Left ventricle myocardium inferior (tissue), 1 donor: ENCODE results near the gene P3H3. TPM values are rescaled to one million over a fixed set of nuclear protein-coding genes. Genes with fewer than 3 reads are reported as not detected.
"Not testable (repeated sequence)": the region's sequence is repeated elsewhere in the genome, so short reads cannot be mapped to it uniquely, and the experiment has no call there.

Experiments
- DNase-seq: peaks from one replicate; pipeline ENCODE4 v3.0.0-alpha.2; 2020
- H3K27ac ChIP-seq: fragments of 200-600 bp; replicated peaks from 2 replicates; pipeline ENCODE4 v1.8.0; 2021
- H3K27me3 ChIP-seq: fragments of 200-600 bp; 2 replicates; pipeline ENCODE4 v1.8.0; 2021; ENCODE audit warnings: low read depth
- H3K36me3 ChIP-seq: fragments of 200-600 bp; 2 replicates; pipeline ENCODE4 v1.8.0; 2021
- H3K4me1 ChIP-seq: fragments of 200-600 bp; 2 replicates; pipeline ENCODE4 v1.8.0; 2021
- H3K4me3 ChIP-seq: fragments of 200-600 bp; 2 replicates; pipeline ENCODE4 v1.8.0; 2021; ENCODE audit warnings: mild to moderate bottlenecking, moderate library complexity
- H3K9me3 ChIP-seq: fragments of 200-600 bp; replicated peaks from 2 replicates; pipeline ENCODE4 v1.8.0; 2021
- CTCF ChIP-seq: fragments of 200-600 bp; IDR thresholded peaks from 2 replicates; pipeline ENCODE4 v1.8.0; 2021; ENCODE audit warnings: antibody characterized with exemption, mild to moderate bottlenecking, borderline replicate concordance
- intact Hi-C: fragments of 100-400 bp; cut with micrococcal nuclease; formaldehyde crosslinking; loops from one replicate; pipeline ENCODE4 v1.11.0; 2022
- total RNA-seq: library from RNA; stranded (reverse); fragmentation: NEBNext Ultra II Directional; extraction: Animal tissue kit (Norgen Biotek cat#: 25700); gene quantifications from one replicate; pipeline ENCODE4 v1.2.1, GENCODE V29; 2021
- donor health status: DM: no; HTN: yes; CAD: no; lungs with severe emphysema.

P3H3 gene
- total RNA-seq, 1 donor from 2014 or later, result 17.5 TPM

DNA sequence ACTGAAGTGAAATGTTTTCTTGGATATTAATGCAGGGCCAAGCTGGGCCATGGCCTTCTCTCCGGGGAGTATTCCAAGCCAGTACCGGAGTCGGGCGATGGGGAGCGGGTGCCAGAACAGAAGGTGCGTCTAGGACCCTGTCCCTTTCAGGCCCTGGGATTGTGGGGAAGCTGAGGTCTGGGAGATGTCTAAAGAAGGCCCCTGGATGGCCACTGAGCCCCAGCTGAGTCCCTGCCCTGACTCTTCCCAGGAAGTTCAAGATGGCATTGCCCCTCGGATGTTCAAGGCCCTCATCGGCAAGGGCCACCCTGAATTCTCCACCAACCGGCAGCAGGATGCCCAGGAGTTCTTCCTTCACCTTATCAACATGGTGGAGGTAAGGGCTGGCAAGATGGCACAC lies 31.9 kb downstream of the P3H3 start:
- Histone ChIP-seq H3K27me3 (no peaks in the 10 kb centered on the region), H3K36me3 (peaks cover 98% of the 10 kb centered on the region), H3K4me1 (no peaks in the 10 kb centered on the region), H3K27ac (no peak overlapping the region), H3K9me3 (no peaks in the 10 kb centered on the region), H3K4me3 (no peak overlapping the region)
- no peak for TF ChIP-seq CTCF
- intact Hi-C loops, result no loop called here
- DNase-seq, result no peak

DNA sequence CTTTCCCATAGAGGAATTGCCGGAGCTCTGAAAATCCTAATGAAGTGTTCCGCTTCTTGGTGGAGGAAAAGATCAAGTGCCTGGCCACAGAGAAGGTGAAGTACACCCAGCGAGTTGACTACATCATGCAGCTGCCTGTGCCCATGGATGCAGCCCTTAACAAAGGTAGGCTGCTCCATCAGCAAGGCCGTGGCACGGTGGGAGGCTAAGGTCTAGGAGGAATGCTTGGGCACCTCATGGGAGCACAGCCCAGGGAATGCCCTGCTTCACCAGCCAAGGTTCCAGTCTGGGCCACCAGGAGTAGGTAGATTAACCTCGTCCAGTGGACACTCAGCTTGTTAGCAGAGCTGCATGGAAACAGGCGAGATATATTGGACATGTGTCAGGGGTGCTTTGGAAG lies 32.7 kb downstream of the P3H3 start:
- Histone ChIP-seq H3K27me3 (no peaks in the 10 kb centered on the region), H3K4me1 (no peaks in the 10 kb centered on the region), H3K27ac (no peak overlapping the region), H3K36me3 (peaks cover 90% of the 10 kb centered on the region), H3K9me3 (no peaks in the 10 kb centered on the region), H3K4me3 (no peak overlapping the region)
- no peak for DNase-seq
- intact Hi-C loops, result no loop called here
- TF ChIP-seq CTCF, result no peak

DNA sequence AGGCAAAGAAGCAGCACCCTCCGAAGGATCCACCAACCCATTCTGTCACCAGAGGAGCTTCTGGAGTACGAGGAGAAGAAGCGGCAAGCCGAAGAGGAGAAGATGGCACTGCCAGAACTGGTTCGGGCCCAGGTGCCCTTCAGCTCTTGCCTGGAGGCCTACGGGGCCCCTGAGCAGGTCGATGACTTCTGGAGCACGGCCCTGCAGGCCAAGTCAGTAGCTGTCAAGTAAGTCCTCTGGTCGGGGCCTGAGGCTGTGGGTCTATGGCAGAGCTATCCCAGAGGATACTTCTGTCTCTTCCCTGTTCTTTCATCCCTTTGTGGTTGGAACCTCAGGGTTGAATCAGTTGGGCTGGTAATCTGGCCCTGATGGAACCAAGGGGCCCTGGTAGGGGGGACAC lies 33.2 kb downstream of the P3H3 start:
- no peaks in the 10 kb centered on the region for H3K27me3 ChIP-seq
- intact Hi-C loops, result no loop called here
- H3K27ac ChIP-seq, result no peak overlapping the region
- no peak for DNase-seq
- peaks cover 85% of the 10 kb centered on the region for H3K36me3 ChIP-seq
- H3K4me1 ChIP-seq, result no peaks in the 10 kb centered on the region
- no peak overlapping the region for H3K4me3 ChIP-seq
- TF ChIP-seq CTCF, result no peak
- no peaks in the 10 kb centered on the region for H3K9me3 ChIP-seq

DNA sequence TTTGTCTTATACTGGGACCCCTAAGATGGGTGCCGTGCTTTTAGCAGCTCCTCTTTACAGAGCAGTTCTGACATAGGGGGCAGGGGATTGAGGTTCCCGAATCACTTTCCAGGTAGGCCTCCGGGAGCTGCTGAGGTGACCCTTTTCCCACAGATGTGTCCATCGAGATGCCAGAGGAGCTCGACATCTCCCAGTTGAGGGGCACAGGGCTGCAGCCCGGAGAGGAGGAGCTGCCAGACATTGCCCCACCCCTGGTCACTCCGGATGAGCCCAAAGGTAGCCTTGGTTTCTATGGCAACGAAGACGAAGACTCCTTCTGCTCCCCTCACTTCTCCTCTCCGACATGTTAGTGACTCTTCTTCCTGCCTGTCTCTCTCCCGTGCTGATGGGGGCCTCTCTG lies 34.8 kb downstream of the P3H3 start:
- Histone ChIP-seq H3K4me1 (peaks cover 12% of the 10 kb centered on the region), H3K4me3 (no peak overlapping the region), H3K36me3 (peaks cover 69% of the 10 kb centered on the region), H3K9me3 (no peaks in the 10 kb centered on the region), H3K27me3 (no peaks in the 10 kb centered on the region), H3K27ac (no peak overlapping the region)
- no peak for TF ChIP-seq CTCF
- intact Hi-C loops, result no loop called here
- DNase-seq, result no peak

- Histone ChIP-seq H3K9me3 (no peaks in the 10 kb centered on the region), H3K4me3 (no peak overlapping the region), H3K27me3 (no peaks in the 10 kb centered on the region), H3K36me3 (peaks cover 63% of the 10 kb centered on the region), H3K4me1 (peaks cover 20% of the 10 kb centered on the region), H3K27ac (no peak overlapping the region)
- DNase-seq, result no peak
- no peak for TF ChIP-seq CTCF
- intact Hi-C loops, result no loop called here
Measured at GRCh38 chr12:6863586-6864321, 35.5 kb downstream of the P3H3 start.

- H3K27ac ChIP-seq, H3K27me3 ChIP-seq, H3K4me3 ChIP-seq, intact Hi-C loops, H3K9me3 ChIP-seq, DNase-seq: not testable (repeated sequence)
- H3K4me1 ChIP-seq, result peaks cover 34% of the 10 kb centered on the region
- H3K36me3 ChIP-seq, result peaks cover 63% of the 10 kb centered on the region
Measured at GRCh38 chr12:6865307-6865706, 37.1 kb downstream of the P3H3 start.
